Neural crest cell (in vitro differentiated cells): ENCODE results near the gene RIMS3. TPM values are rescaled to one million over a fixed set of nuclear protein-coding genes. Genes with fewer than 3 reads are reported as not detected.

Experiments
- DNase-seq: peaks from one replicate; pipeline ENCODE4 v3.0.0; 2021; ENCODE audit warnings: low read depth, mixed read lengths, low spot score
- H3K27ac Mint-ChIP-seq: one replicate; pipeline ENCODE4 v1.8.0; 2021; ENCODE audit warnings: mild to moderate bottlenecking, mixed read lengths; ENCODE audit not compliant: unreplicated experiment
- H3K27me3 Mint-ChIP-seq: 2 replicates; pipeline ENCODE4 v1.8.0; 2021; ENCODE audit warnings: low read depth, mild to moderate bottlenecking, mixed read lengths
- H3K36me3 Mint-ChIP-seq: 2 replicates; pipeline ENCODE4 v1.8.0; 2021; ENCODE audit warnings: low read depth, mild to moderate bottlenecking, mixed read lengths
- H3K4me1 Mint-ChIP-seq: 2 replicates; pipeline ENCODE4 v1.8.0; 2021; ENCODE audit warnings: mixed read lengths
- H3K4me3 Mint-ChIP-seq: one replicate; pipeline ENCODE4 v1.8.0; 2021; ENCODE audit warnings: mild to moderate bottlenecking, mixed read lengths
- H3K9me3 Mint-ChIP-seq: 2 replicates; pipeline ENCODE4 v1.8.0; 2021; ENCODE audit warnings: mixed read lengths
- CTCF ChIP-seq: fragments of 200-600 bp; sonication (generic); conservative IDR thresholded peaks from 2 replicates; pipeline ENCODE4 v1.5.0; 2021; ENCODE audit warnings: antibody characterized with exemption, mild to moderate bottlenecking
- total RNA-seq: library from RNA; stranded (reverse); gene quantifications from 2 replicates; pipeline ENCODE4 v1.2.1, GENCODE V29; 2021

The RIMS3 gene
- total RNA-seq, 1 donor from 2014 or later = 22.4 TPM

- Mint-ChIP-seq H3K4me3 (no peak overlapping the region), H3K27ac (no peak overlapping the region)
- no peak for DNase-seq
Measured at GRCh38 chr1:40627987-40628902, 37.2 kb downstream of the RIMS3 start.

GRCh38 chr1:40626383-40626770 is 39.1 kb downstream of the RIMS3 start:
- no peak for DNase-seq
- Mint-ChIP-seq H3K36me3 (no peaks in the 10 kb centered on the region), H3K27me3 (no peaks in the 10 kb centered on the region), H3K27ac (no peak overlapping the region), H3K4me3 (no peak overlapping the region), H3K9me3 (no peaks in the 10 kb centered on the region), H3K4me1 (peaks cover 4% of the 10 kb centered on the region)
- no peak for TF ChIP-seq CTCF

More at GRCh38 chr1:40627987-40628902, 37.2 kb downstream of the RIMS3 start:
- Mint-ChIP-seq H3K27me3 (no peaks in the 10 kb centered on the region), H3K9me3 (no peaks in the 10 kb centered on the region), H3K4me1 (peaks cover 4% of the 10 kb centered on the region), H3K36me3 (no peaks in the 10 kb centered on the region)
- TF ChIP-seq CTCF = no peak

GRCh38 chr1:40625476-40626382 is 39.8 kb downstream of the RIMS3 start:
- no peak for DNase-seq
- Mint-ChIP-seq H3K9me3 (no peaks in the 10 kb centered on the region), H3K36me3 (no peaks in the 10 kb centered on the region), H3K27ac (no peak overlapping the region), H3K4me3 (no peak overlapping the region), H3K27me3 (no peaks in the 10 kb centered on the region), H3K4me1 (peaks cover 4% of the 10 kb centered on the region)
- TF ChIP-seq CTCF = no peak

DNA sequence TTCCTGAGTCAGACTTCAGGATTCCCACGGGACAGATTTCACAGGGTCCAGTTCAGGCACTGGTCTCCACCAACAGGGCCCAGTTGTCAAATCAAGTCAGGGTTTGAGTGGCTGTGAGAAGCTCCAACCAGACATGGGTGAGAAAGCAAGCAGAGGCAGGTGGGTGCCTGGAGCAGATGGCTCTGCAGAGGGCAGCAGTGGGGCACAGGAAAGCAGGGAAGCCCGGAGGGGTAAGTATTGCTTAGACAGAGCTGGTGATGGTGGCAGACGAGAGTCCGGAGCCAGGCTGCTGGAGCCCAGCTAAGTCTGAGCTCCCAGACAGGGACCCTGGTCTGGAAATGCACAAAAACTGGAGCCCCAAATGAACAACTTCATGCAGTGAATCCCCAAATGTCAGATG is 40.4 kb downstream of the RIMS3 start:
- no peaks in the 10 kb centered on the region for H3K27me3 Mint-ChIP-seq
- no peak overlapping the region for H3K4me3 Mint-ChIP-seq
- no peak for DNase-seq
- H3K9me3 Mint-ChIP-seq = no peaks in the 10 kb centered on the region
- H3K27ac Mint-ChIP-seq = peak overlapping the region; percentile 57
- H3K4me1 Mint-ChIP-seq = no peaks in the 10 kb centered on the region
- TF ChIP-seq CTCF = no peak
- H3K36me3 Mint-ChIP-seq = no peaks in the 10 kb centered on the region

DNA sequence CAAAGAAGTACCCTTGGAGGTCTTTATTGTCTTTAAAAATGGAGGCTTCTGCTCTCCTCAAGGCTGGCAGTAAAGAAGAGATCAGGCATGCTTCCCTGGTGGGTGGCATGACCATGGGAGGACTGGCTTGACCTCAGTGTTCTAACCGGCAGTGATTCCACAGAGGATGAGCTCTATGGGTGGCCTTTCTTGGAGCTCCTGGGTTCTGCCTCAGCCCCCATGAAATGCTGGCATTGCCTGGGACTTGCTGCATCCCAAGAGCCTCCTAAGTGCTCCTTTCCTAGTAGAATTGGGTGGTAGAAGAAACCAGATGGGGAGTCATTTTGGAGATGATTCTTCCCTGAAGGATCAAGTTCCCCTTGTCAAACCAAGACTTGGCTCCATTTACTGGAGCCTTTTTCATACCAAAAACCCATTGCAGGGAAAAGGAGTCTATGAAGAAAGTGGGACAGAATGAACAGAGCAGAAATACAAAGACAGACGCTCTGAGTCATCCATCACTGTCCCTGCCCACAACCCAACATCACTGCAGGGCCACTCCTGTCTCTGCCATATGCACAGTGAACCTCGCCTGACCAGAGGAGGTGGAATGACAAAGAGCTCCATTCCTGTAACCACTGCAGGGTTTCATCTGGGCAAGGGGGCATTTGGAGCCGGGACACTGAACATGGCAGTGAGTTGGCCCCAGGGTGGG is 42.4 kb downstream of the RIMS3 start:
- H3K4me1 Mint-ChIP-seq = no peaks in the 10 kb centered on the region
- no peaks in the 10 kb centered on the region for H3K9me3 Mint-ChIP-seq
- no peaks in the 10 kb centered on the region for H3K36me3 Mint-ChIP-seq
- no peaks in the 10 kb centered on the region for H3K27me3 Mint-ChIP-seq
- no peak for DNase-seq
- no peak for TF ChIP-seq CTCF
- H3K4me3 Mint-ChIP-seq = no peak overlapping the region
- H3K27ac Mint-ChIP-seq = no peak overlapping the region
